ENCODE measurements around the gene SS18L1.

DNA sequence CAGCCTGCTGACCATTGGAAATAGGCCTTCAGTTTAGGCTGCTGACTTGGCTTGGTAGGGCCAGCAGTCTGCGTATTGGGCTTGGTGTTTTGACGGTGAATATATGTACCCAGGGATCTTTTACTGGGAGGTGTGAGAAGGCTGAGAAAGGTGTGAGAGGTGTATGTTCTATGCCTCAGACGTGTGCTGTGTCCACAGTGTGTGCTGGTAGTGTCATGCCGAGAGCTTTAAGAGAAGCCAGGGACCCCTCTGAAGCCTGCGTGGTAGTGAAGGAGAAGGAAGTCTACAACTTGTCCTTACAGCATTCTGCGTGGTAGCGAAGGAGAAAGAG, 2.1 kb downstream of the SS18L1 start:
- TF ChIP-seq, protein P1, sequence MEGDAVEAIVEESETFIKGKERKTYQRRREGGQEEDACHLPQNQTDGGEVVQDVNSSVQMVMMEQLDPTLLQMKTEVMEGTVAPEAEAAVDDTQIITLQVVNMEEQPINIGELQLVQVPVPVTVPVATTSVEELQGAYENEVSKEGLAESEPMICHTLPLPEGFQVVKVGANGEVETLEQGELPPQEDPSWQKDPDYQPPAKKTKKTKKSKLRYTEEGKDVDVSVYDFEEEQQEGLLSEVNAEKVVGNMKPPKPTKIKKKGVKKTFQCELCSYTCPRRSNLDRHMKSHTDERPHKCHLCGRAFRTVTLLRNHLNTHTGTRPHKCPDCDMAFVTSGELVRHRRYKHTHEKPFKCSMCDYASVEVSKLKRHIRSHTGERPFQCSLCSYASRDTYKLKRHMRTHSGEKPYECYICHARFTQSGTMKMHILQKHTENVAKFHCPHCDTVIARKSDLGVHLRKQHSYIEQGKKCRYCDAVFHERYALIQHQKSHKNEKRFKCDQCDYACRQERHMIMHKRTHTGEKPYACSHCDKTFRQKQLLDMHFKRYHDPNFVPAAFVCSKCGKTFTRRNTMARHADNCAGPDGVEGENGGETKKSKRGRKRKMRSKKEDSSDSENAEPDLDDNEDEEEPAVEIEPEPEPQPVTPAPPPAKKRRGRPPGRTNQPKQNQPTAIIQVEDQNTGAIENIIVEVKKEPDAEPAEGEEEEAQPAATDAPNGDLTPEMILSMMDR (conservative IDR thresholded peaks at IDR 0.05; ENCODE audit: low read length): no peak
- TF ChIP-seq EZH2phosphoT487 (IDR thresholded peaks at IDR 0.05; ENCODE audit: borderline replicate concordance, low read depth, low read length): no peak

Measured in OCI-LY7 (cell line).